CD4-positive, alpha-beta T cell treated with Interleukin-21 for 1 hour (primary cell): ENCODE results near the gene ZNF345.

Experiments used
- DNase-seq: peaks from one replicate; pipeline ENCODE4 v3.0.0-alpha.2; 2020

ZNF345 gene

GRCh38 chr19:36918090-36918489 lies 67.4 kb downstream of the ZNF345 start:
- DNase-seq, result no peak
